Measurements from ENCODE around the gene ASIC4. TPM values are rescaled to one million over a fixed set of nuclear protein-coding genes. Genes with fewer than 3 reads are reported as not detected.

Gene ASIC4
- total RNA-seq, 1 experiment from 2014 or later = 2.1 TPM

DNA sequence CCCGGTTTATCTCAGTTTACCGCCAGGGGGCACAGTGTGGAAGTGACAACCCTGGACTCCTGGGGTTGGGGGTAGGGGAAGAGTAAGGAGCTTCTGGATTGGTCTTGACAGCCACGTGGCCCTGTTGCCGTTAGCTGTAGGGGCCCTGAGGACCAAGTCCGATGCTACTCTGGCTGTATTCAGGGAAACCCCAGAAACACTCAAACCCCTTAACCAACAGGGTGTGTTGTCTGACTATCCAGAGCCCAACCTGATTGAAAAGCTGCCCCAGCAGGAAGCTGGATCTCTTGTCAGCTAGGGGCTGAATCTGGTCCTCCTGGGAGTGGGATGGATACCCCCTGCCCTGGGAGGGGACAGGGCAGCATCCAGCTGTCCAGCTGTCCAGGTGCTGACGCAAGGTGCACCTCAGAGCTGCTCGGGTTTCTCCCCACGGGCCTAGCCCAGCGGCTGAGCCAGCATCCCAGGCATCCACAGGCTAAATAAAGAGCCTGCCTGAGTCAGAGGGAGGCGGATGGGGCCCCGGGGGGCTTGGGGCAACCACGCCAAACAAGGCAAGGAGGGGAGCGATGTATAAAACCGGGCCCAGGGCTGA lies 18.7 kb upstream of the ASIC4 start:
- no peak for TF ChIP-seq ELF1 (IDR thresholded peaks at IDR 0.05; ENCODE audit: borderline replicate concordance, low read depth)
- TF ChIP-seq, protein P1, sequence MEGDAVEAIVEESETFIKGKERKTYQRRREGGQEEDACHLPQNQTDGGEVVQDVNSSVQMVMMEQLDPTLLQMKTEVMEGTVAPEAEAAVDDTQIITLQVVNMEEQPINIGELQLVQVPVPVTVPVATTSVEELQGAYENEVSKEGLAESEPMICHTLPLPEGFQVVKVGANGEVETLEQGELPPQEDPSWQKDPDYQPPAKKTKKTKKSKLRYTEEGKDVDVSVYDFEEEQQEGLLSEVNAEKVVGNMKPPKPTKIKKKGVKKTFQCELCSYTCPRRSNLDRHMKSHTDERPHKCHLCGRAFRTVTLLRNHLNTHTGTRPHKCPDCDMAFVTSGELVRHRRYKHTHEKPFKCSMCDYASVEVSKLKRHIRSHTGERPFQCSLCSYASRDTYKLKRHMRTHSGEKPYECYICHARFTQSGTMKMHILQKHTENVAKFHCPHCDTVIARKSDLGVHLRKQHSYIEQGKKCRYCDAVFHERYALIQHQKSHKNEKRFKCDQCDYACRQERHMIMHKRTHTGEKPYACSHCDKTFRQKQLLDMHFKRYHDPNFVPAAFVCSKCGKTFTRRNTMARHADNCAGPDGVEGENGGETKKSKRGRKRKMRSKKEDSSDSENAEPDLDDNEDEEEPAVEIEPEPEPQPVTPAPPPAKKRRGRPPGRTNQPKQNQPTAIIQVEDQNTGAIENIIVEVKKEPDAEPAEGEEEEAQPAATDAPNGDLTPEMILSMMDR (IDR thresholded peaks at IDR 0.05 in 2 of 3, conservative IDR thresholded peaks at IDR 0.05 in 1 of 3; ENCODE audit: borderline replicate concordance in 1 of 3, insufficient read depth in 1 of 3, low read depth in 2 of 3, low read length in 2 of 3) = peak in 2 of 3 experiments; percentile 69 to 72; a peak in 4 of 6 replicates
- H4K20me1 ChIP-seq (ENCODE audit: insufficient read depth) = no peaks in the 10 kb centered on the region
- peaks cover 24 to 39% of the 10 kb centered on the region in 2 experiments for H3K4me1 ChIP-seq (ENCODE audit: control insufficient read depth in 1 of 2, insufficient read depth in 2 of 2, low read length in 2 of 2)
- H3K9me3 ChIP-seq (ENCODE audit: control insufficient read depth in 1 of 2, insufficient read depth in 1 of 2, low read depth in 1 of 2, low read length in 2 of 2) = no peaks in the 10 kb centered on the region
- intact Hi-C loops (cut with micrococcal nuclease) = loop anchor here (1.0 to 2.0 kb wide), 2 partner anchors 19 to 35 kb away; no protein-coding TSS in a partner anchor
- POLR2A ChIA-PET = interaction anchor here (1.0 kb wide), 1 partner anchor 34 kb away, joined by 9 read pairs; no protein-coding TSS in a partner anchor
- RAD21 ChIA-PET (ENCODE audit: low non-redundant PET in 1 of 2, low total read pairs in 2 of 2, uncharacterized antibody in 2 of 2, unreplicated experiment in 2 of 2) = interaction anchor here (1.0 to 1.5 kb wide), 3 partner anchors 26 to 34 kb away, joined by 3 to 18 read pairs (median 12); no protein-coding TSS in a partner anchor
- no peak overlapping the region for H3K9ac ChIP-seq (ENCODE audit: low read length)
- H3K27ac ChIP-seq (ENCODE audit: low read depth, low read length) = peak overlapping the region; percentile 25; the same call in 1 of the 2 replicates
- CTCF ChIA-PET = interaction anchor here (0.5 to 4.2 kb wide), 30 partner anchors 9 to 232 kb away, joined by 3 to 103 read pairs (median 4); partner anchors contain the start of genes DNPEP and STK11IP
- H3K79me2 ChIP-seq (ENCODE audit: insufficient read depth, low read length) = peaks cover 14% of the 10 kb centered on the region
- H3K36me3 ChIP-seq (ENCODE audit: control insufficient read depth in 1 of 2, insufficient read depth in 2 of 2, low read length in 2 of 2) = no peaks in the 10 kb centered on the region
- ATAC-seq (peak; percentile 30), DNase-seq (ENCODE audit: low read depth, low spot score) (peak; percentile 64)
- H3K4me2 ChIP-seq (ENCODE audit: low read length) = peak overlapping the region; percentile 45
- no peaks in the 10 kb centered on the region for H3K27me3 ChIP-seq (ENCODE audit: insufficient read depth, low read length)
- no peak overlapping the region for H3K4me3 ChIP-seq (replicated peaks in 1 of 2; ENCODE audit: low read depth in 1 of 2, low read length in 2 of 2)
- BruUV-seq (replicated peaks) = no TSS peak
- no peaks in the 10 kb centered on the region for H3K9me2 ChIP-seq (ENCODE audit: insufficient read depth)
- H2AFZ ChIP-seq (ENCODE audit: low read depth, low read length, poor library complexity, severe bottlenecking) = no peak overlapping the region

DNA sequence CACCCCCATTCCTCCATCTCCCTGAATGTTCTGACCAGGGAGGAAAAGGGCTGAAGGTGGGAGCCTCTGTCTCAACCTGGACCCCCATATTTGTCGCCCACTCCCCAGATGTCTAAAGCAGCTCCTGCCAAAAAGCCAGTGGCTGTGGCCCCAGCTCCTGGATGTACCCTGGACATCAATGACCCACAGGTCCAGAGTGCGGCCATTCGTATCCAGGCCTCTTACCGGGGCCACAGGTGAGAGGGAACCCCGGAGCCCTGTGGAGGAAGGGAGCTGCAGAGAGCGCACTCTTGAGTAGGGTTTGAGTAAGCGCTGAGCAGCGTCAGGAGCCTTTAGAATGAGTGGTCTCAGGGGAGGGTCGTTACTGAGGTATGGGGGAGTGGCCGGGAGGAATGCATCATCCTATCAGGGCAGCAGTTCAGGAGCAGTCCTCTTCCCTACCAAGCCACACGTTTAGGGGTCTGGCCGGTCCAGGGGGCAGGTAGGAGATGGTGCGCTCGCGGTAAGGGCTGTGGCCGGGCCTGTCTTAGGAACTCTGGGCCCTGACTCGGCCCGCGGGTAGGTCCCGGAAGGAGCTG lies 17.9 kb upstream of the ASIC4 start:
- no TSS peak for BruUV-seq (replicated peaks)
- Histone ChIP-seq H3K4me1 (ENCODE audit: control insufficient read depth in 1 of 2, insufficient read depth in 2 of 2, low read length in 2 of 2) (peaks cover 24 to 41% of the 10 kb centered on the region in 2 experiments), H3K27ac (ENCODE audit: low read depth, low read length) (peak overlapping the region; percentile 35; the same call in 1 of the 2 replicates), H2AFZ (ENCODE audit: low read depth, low read length, poor library complexity, severe bottlenecking) (no peak overlapping the region), H3K9me3 (ENCODE audit: control insufficient read depth in 1 of 2, insufficient read depth in 1 of 2, low read depth in 1 of 2, low read length in 2 of 2) (no peaks in the 10 kb centered on the region), H4K20me1 (ENCODE audit: insufficient read depth) (no peaks in the 10 kb centered on the region), H3K4me2 (ENCODE audit: low read length) (no peak overlapping the region), H3K27me3 (ENCODE audit: insufficient read depth, low read length) (no peaks in the 10 kb centered on the region), H3K4me3 (replicated peaks in 1 of 2; ENCODE audit: low read depth in 1 of 2, low read length in 2 of 2) (no peak overlapping the region), H3K9me2 (ENCODE audit: insufficient read depth) (no peaks in the 10 kb centered on the region), H3K36me3 (ENCODE audit: control insufficient read depth in 1 of 2, insufficient read depth in 2 of 2, low read length in 2 of 2) (no peaks in the 10 kb centered on the region), H3K79me2 (ENCODE audit: insufficient read depth, low read length) (peaks cover 14% of the 10 kb centered on the region), H3K9ac (ENCODE audit: low read length) (no peak overlapping the region)
- ATAC-seq (no peak), DNase-seq (ENCODE audit: low read depth, low spot score) (no peak)
- ChIA-PET CTCF (interaction anchor here (0.8 to 5.2 kb wide), 10 partner anchors 9 to 93 kb away, joined by 3 to 103 read pairs (median 8); no protein-coding TSS in a partner anchor), RAD21 (ENCODE audit: low non-redundant PET in 1 of 2, low total read pairs in 2 of 2, uncharacterized antibody in 2 of 2, unreplicated experiment in 2 of 2) (no interaction called here), POLR2A (no interaction called here)
- intact Hi-C loops (cut with micrococcal nuclease) = no loop called here
- TF ChIP-seq EGR1 (IDR thresholded peaks at IDR 0.05; ENCODE audit: low read depth) = no peak
